NCI-H146 (cell line): Measurements from ENCODE around the gene ADGRF1.

Experiments used
- DNase-seq: peaks from one replicate; lab custom pipeline; 2025; lab: John Stamatoyannopoulos, UW

The ADGRF1 gene

GRCh38 chr6:46979206-46979605 lies 62.9 kb downstream of the ADGRF1 start:
- no peak for DNase-seq

- DNase-seq = no peak
These were observed 67.3 kb downstream of the ADGRF1 start for GRCh38 chr6:46974786-46975185.

GRCh38 chr6:46973029-46973428 lies 69.1 kb downstream of the ADGRF1 start:
- DNase-seq = no peak

GRCh38 chr6:46972531-46972930 lies 69.6 kb downstream of the ADGRF1 start:
- no peak for DNase-seq

GRCh38 chr6:46969206-46969605 lies 72.9 kb downstream of the ADGRF1 start:
- no peak for DNase-seq

- DNase-seq = no peak
These were observed 74.2 kb downstream of the ADGRF1 start for GRCh38 chr6:46967826-46968349.

- DNase-seq = no peak
These were observed 77.2 kb downstream of the ADGRF1 start for GRCh38 chr6:46964716-46965519.

- DNase-seq = no peak
These were observed 78.5 kb downstream of the ADGRF1 start for GRCh38 chr6:46963626-46964025.

- DNase-seq = no peak
These were observed 79.1 kb downstream of the ADGRF1 start for GRCh38 chr6:46963039-46963438.

- DNase-seq = no peak
These were observed 80.4 kb downstream of the ADGRF1 start for GRCh38 chr6:46961711-46962110.

- no peak for DNase-seq
These were observed 80.9 kb downstream of the ADGRF1 start for GRCh38 chr6:46961232-46961631.

- DNase-seq = no peak
These were observed 82.7 kb downstream of the ADGRF1 start for GRCh38 chr6:46959419-46959818.

GRCh38 chr6:46956409-46956808 lies 85.7 kb downstream of the ADGRF1 start:
- DNase-seq = no peak

- peak; percentile 8 for DNase-seq
These were observed 87.2 kb downstream of the ADGRF1 start for GRCh38 chr6:46954837-46955451.

- DNase-seq = no peak
These were observed 88.2 kb downstream of the ADGRF1 start for GRCh38 chr6:46953921-46954320.

- no peak for DNase-seq
These were observed 92.4 kb downstream of the ADGRF1 start for GRCh38 chr6:46949632-46950280.

- no peak for DNase-seq
These were observed 93.4 kb downstream of the ADGRF1 start for GRCh38 chr6:46948699-46949098.
